Right ventricle myocardium inferior (tissue), 1 donor: ENCODE data around the gene ALDH16A1. TPM values are rescaled to one million over a fixed set of nuclear protein-coding genes. Genes with fewer than 3 reads are reported as not detected.
"Not testable (repeated sequence)": the region's sequence is repeated elsewhere in the genome, so short reads cannot be mapped to it uniquely, and the experiment has no call there.

Experiments
- ATAC-seq: fragments of 200-7000 bp; cut with Tn5 transposase; one replicate; pipeline ENCODE4 v1.9.1; 2020; ENCODE audit warnings: mild to moderate bottlenecking, moderate library complexity
- DNase-seq: peaks from one replicate; pipeline ENCODE4 v3.0.0; 2021; ENCODE audit errors: missing footprints
- intact Hi-C: fragments of 100-400 bp; cut with DNase I; formaldehyde crosslinking; loops from one replicate; pipeline ENCODE4 v1.11.0; 2022
- total RNA-seq: library from RNA; stranded (reverse); fragmentation: NEBNext Ultra II Directional; extraction: Animal tissue kit (Norgen Biotek cat#: 25700); gene quantifications from one replicate; pipeline ENCODE4 v1.2.1, GENCODE V29; 2021
- donor health status: DM: no; HTN: yes; CAD: no; lungs with severe emphysema.

Gene ALDH16A1
- total RNA-seq, 1 donor from 2014 or later: 12.7 TPM

- ATAC-seq (no peak), DNase-seq (no peak)
- intact Hi-C loops: loop anchor here (5.0 to 10.0 kb wide), 4 partner anchors 189 to 1041 kb away; partner anchors contain the start of genes AP2A1, PRMT1, RRAS and SCAF1
Measured at GRCh38 chr19:49453757-49454240, 774 bp downstream of the ALDH16A1 start.

GRCh38 chr19:49455773-49456172, 2.7 kb downstream of the ALDH16A1 start:
- DNase-seq (no peak), ATAC-seq (no peak)
- intact Hi-C loops: loop anchor here (10.0 kb wide), 2 partner anchors 309 to 1039 kb away; partner anchors contain the start of genes AP2A1 and TSKS

- DNase-seq: no peak
- no peak for ATAC-seq
- intact Hi-C loops: loop anchor here (10.0 kb wide), 2 partner anchors 308 to 1038 kb away; partner anchors contain the start of genes AP2A1 and TSKS
Measured at GRCh38 chr19:49456326-49456725, 3.3 kb downstream of the ALDH16A1 start.

- intact Hi-C loops: loop anchor here (10.0 kb wide), 2 partner anchors 306 to 1036 kb away; partner anchors contain the start of genes AP2A1 and TSKS
- DNase-seq (peak; percentile 9), ATAC-seq (no peak)
Measured at GRCh38 chr19:49458567-49458903, 5.5 kb downstream of the ALDH16A1 start.

- intact Hi-C loops: loop anchor here (10.0 kb wide), 2 partner anchors 305 to 1035 kb away; partner anchors contain the start of genes AP2A1 and TSKS
- DNase-seq (no peak), ATAC-seq (no peak)
Measured at GRCh38 chr19:49459388-49459787, 6.4 kb downstream of the ALDH16A1 start.

- DNase-seq, intact Hi-C loops, ATAC-seq: not testable (repeated sequence)
Measured at GRCh38 chr19:49461130-49461529, 8.1 kb downstream of the ALDH16A1 start.

- no peak for DNase-seq
- ATAC-seq: no peak
- intact Hi-C loops: no loop called here
Measured at GRCh38 chr19:49461656-49462055, 8.6 kb downstream of the ALDH16A1 start.

GRCh38 chr19:49462492-49462891, 9.5 kb downstream of the ALDH16A1 start:
- ATAC-seq: no peak
- intact Hi-C loops: no loop called here

GRCh38 chr19:49463960-49464740, 11.1 kb downstream of the ALDH16A1 start:
- intact Hi-C loops: no loop called here
- ATAC-seq (no peak), DNase-seq (no peak)

More at GRCh38 chr19:49462492-49462891, 9.5 kb downstream of the ALDH16A1 start:
- DNase-seq: no peak

- intact Hi-C loops: no loop called here
- DNase-seq (no peak), ATAC-seq (no peak)
Measured at GRCh38 chr19:49465371-49465770, 12.3 kb downstream of the ALDH16A1 start.

- intact Hi-C loops: no loop called here
- DNase-seq (no peak), ATAC-seq (no peak)
Measured at GRCh38 chr19:49468199-49468598, 15.2 kb downstream of the ALDH16A1 start.

- intact Hi-C loops: no loop called here
- peak; percentile 83 for DNase-seq
Measured at GRCh38 chr19:49468746-49469447, 15.9 kb downstream of the ALDH16A1 start.

GRCh38 chr19:49469828-49470614, 17.0 kb downstream of the ALDH16A1 start:
- intact Hi-C loops: no loop called here
- no peak for DNase-seq
- no peak for ATAC-seq

More at GRCh38 chr19:49468746-49469447, 15.9 kb downstream of the ALDH16A1 start:
- peak; percentile 91 for ATAC-seq

GRCh38 chr19:49470615-49470978, 17.6 kb downstream of the ALDH16A1 start:
- DNase-seq: no peak
- intact Hi-C loops: no loop called here
- no peak for ATAC-seq

GRCh38 chr19:49472936-49473335, 19.9 kb downstream of the ALDH16A1 start:
- intact Hi-C loops: no loop called here

GRCh38 chr19:49473501-49473867, 20.5 kb downstream of the ALDH16A1 start:
- intact Hi-C loops, ATAC-seq, DNase-seq: not testable (repeated sequence)

More at GRCh38 chr19:49472936-49473335, 19.9 kb downstream of the ALDH16A1 start:
- DNase-seq (no peak), ATAC-seq (no peak)

- DNase-seq (peak; percentile 90), ATAC-seq (peak; percentile 72)
- intact Hi-C loops: loop anchor here (2.0 kb wide), 1 partner anchor 73 kb away; no protein-coding TSS in a partner anchor
Measured at GRCh38 chr19:49473868-49474541, 21.0 kb downstream of the ALDH16A1 start, which contains the start of gene FLT3LG. Gene FLT3LG, plus strand, starts transcription at chr19:49474215. Its CDS starts 425 bp downstream, at chr19:49474640.

GRCh38 chr19:49474542-49474924, 21.5 kb downstream of the ALDH16A1 start:
- ATAC-seq (no peak), DNase-seq (no peak)
- intact Hi-C loops: loop anchor here (2.0 kb wide), 1 partner anchor 72 kb away; no protein-coding TSS in a partner anchor
